Measurements from ENCODE around the gene C5orf58. TPM values are rescaled to one million over a fixed set of nuclear protein-coding genes. Genes with fewer than 3 reads are reported as not detected.

Gene C5orf58
- total and polyA plus RNA-seq, 2 donors from 2014 or later, result not detected

- H3K4me3 ChIP-seq (ENCODE audit: low read length in 3 of 3), result no peak overlapping the region
- H3K36me3 ChIP-seq (ENCODE audit: control insufficient read depth in 2 of 3, insufficient read depth in 3 of 3, low read length in 3 of 3), result no peaks in the 10 kb centered on the region
- DNase-seq (no peak), FAIRE-seq (no peak)
- intact Hi-C loops (cut with DNase I), result no loop called here
- no peak overlapping the region for H3K27ac ChIP-seq (ENCODE audit: low read depth in 2 of 2, low read length in 2 of 2)
- no peak for TF ChIP-seq CTCF (IDR thresholded peaks at IDR 0.05; ENCODE audit: borderline replicate concordance, extremely low read depth, insufficient read depth)
- H3K4me1 ChIP-seq (ENCODE audit: control insufficient read depth in 2 of 3, insufficient read depth in 2 of 3, low read depth in 1 of 3, low read length in 3 of 3), result no peaks in the 10 kb centered on the region
- no peaks in the 10 kb centered on the region for H3K27me3 ChIP-seq (ENCODE audit: control insufficient read depth, insufficient read depth, low read length)
- no peak overlapping the region for H3K9ac ChIP-seq (ENCODE audit: low read length in 3 of 3)
- H3K9me3 ChIP-seq (ENCODE audit: control insufficient read depth in 2 of 3, insufficient read depth in 1 of 3, low read length in 3 of 3), result no peaks in the 10 kb centered on the region
Observed at GRCh38 chr5:170192829-170193228, 40.0 kb upstream of the C5orf58 start.

- intact Hi-C loops (cut with DNase I), result no loop called here
- no peaks in the 10 kb centered on the region for H3K27me3 ChIP-seq (ENCODE audit: control insufficient read depth, insufficient read depth, low read length)
- FAIRE-seq, result no peak
- peak overlapping the region in 2 of 3 donors; percentile 15 to 37 for H3K4me3 ChIP-seq (ENCODE audit: low read length in 3 of 3)
- H3K9me3 ChIP-seq (ENCODE audit: control insufficient read depth in 2 of 3, insufficient read depth in 1 of 3, low read length in 3 of 3), result no peaks in the 10 kb centered on the region
- H3K4me1 ChIP-seq (ENCODE audit: control insufficient read depth in 2 of 3, insufficient read depth in 2 of 3, low read depth in 1 of 3, low read length in 3 of 3), result no peaks in the 10 kb centered on the region
- H3K9ac ChIP-seq (ENCODE audit: low read length in 3 of 3), result no peak overlapping the region
- H3K36me3 ChIP-seq (ENCODE audit: control insufficient read depth in 2 of 3, insufficient read depth in 3 of 3, low read length in 3 of 3), result no peaks in the 10 kb centered on the region
- no peak for DNase-seq
- H3K27ac ChIP-seq (ENCODE audit: low read depth in 2 of 2, low read length in 2 of 2), result peak overlapping the region in 1 of 2 donors; percentile 67
- no peak for TF ChIP-seq CTCF (IDR thresholded peaks at IDR 0.05; ENCODE audit: borderline replicate concordance, extremely low read depth, insufficient read depth)
Observed at GRCh38 chr5:170195961-170196360, 36.8 kb upstream of the C5orf58 start.

- Histone ChIP-seq H3K4me1 (ENCODE audit: control insufficient read depth in 2 of 3, insufficient read depth in 2 of 3, low read depth in 1 of 3, low read length in 3 of 3) (no peaks in the 10 kb centered on the region), H3K27ac (ENCODE audit: low read depth in 2 of 2, low read length in 2 of 2) (no peak overlapping the region), H3K4me3 (ENCODE audit: low read length in 3 of 3) (no peak overlapping the region), H3K27me3 (ENCODE audit: control insufficient read depth, insufficient read depth, low read length) (no peaks in the 10 kb centered on the region), H3K9ac (ENCODE audit: low read length in 3 of 3) (no peak overlapping the region), H3K9me3 (ENCODE audit: control insufficient read depth in 2 of 3, insufficient read depth in 1 of 3, low read length in 3 of 3) (no peaks in the 10 kb centered on the region), H3K36me3 (ENCODE audit: control insufficient read depth in 2 of 3, insufficient read depth in 3 of 3, low read length in 3 of 3) (no peaks in the 10 kb centered on the region)
- TF ChIP-seq CTCF (IDR thresholded peaks at IDR 0.05; ENCODE audit: borderline replicate concordance, extremely low read depth, insufficient read depth), result no peak
- FAIRE-seq (no peak), DNase-seq (no peak)
- intact Hi-C loops (cut with DNase I), result no loop called here
Observed at GRCh38 chr5:170200876-170201275, 31.9 kb upstream of the C5orf58 start.

- Histone ChIP-seq H3K9ac (ENCODE audit: low read length in 3 of 3) (no peak overlapping the region), H3K27me3 (ENCODE audit: control insufficient read depth, insufficient read depth, low read length) (no peaks in the 10 kb centered on the region), H3K36me3 (ENCODE audit: control insufficient read depth in 2 of 3, insufficient read depth in 3 of 3, low read length in 3 of 3) (no peaks in the 10 kb centered on the region), H3K4me3 (ENCODE audit: low read length in 3 of 3) (no peak overlapping the region), H3K27ac (ENCODE audit: low read depth in 2 of 2, low read length in 2 of 2) (no peak overlapping the region), H3K4me1 (ENCODE audit: control insufficient read depth in 2 of 3, insufficient read depth in 2 of 3, low read depth in 1 of 3, low read length in 3 of 3) (no peaks in the 10 kb centered on the region), H3K9me3 (ENCODE audit: control insufficient read depth in 2 of 3, insufficient read depth in 1 of 3, low read length in 3 of 3) (no peaks in the 10 kb centered on the region)
- TF ChIP-seq CTCF (IDR thresholded peaks at IDR 0.05; ENCODE audit: borderline replicate concordance, extremely low read depth, insufficient read depth), result no peak
- no peak for FAIRE-seq
- DNase-seq, result no peak
- intact Hi-C loops (cut with DNase I), result no loop called here
Observed at GRCh38 chr5:170201311-170201710, 31.5 kb upstream of the C5orf58 start.
